HEK293 (cell line): ENCODE measurements around the gene CDK5.
A peak's percentile ranks its signal among the peaks of the same experiment; 100 is the strongest.

ENCODE experiments used
- CTCF ChIP-seq: fragments of 450-650 bp; formaldehyde crosslinking; IDR thresholded peaks from 2 replicates; pipeline ENCODE4 v1.5.1; 2016; ENCODE audit warnings: missing biosample characterization, missing genetic modification characterization
- GFI1B ChIP-seq: fragments of 450-650 bp; formaldehyde crosslinking; IDR thresholded peaks from 2 replicates; pipeline ENCODE4 v1.5.1; 2016; ENCODE audit warnings: missing biosample characterization, missing genetic modification characterization
- KLF7 ChIP-seq: fragments of 450-650 bp; formaldehyde crosslinking; IDR thresholded peaks from 2 replicates; pipeline ENCODE4 v1.5.1; 2016; ENCODE audit warnings: missing biosample characterization, missing genetic modification characterization, borderline replicate concordance
- KLF9 ChIP-seq: fragments of 450-650 bp; formaldehyde crosslinking; IDR thresholded peaks from 2 replicates; pipeline ENCODE4 v1.5.1; 2016; ENCODE audit warnings: missing biosample characterization, missing genetic modification characterization, low read depth
- PRDM4 ChIP-seq: fragments of 450-650 bp; formaldehyde crosslinking; IDR thresholded peaks from 2 replicates; pipeline ENCODE4 v1.5.1; 2017; ENCODE audit warnings: missing biosample characterization, missing genetic modification characterization
- TCF7L2 ChIP-seq: IDR thresholded peaks from 2 replicates; pipeline ENCODE4 v1.6.1; 2011; ENCODE audit warnings: low read depth, mild to moderate bottlenecking, inconsistent platforms, low read length, moderate library complexity, borderline replicate concordance
- TRIM28 ChIP-seq: IDR thresholded peaks from 2 replicates; pipeline ENCODE4 v1.6.1; 2011; ENCODE audit warnings: low read length, control low read depth, borderline replicate concordance
- YY1 ChIP-seq: fragments of 450-650 bp; formaldehyde crosslinking; IDR thresholded peaks from 2 replicates; pipeline ENCODE4 v1.5.1; 2018; ENCODE audit warnings: missing biosample characterization, missing genetic modification characterization
- YY2 ChIP-seq: fragments of 450-650 bp; formaldehyde crosslinking; IDR thresholded peaks from 2 replicates; pipeline ENCODE4 v1.5.1; 2016; ENCODE audit warnings: missing biosample characterization, missing genetic modification characterization
- ZBTB7A ChIP-seq: fragments of 450-650 bp; formaldehyde crosslinking; IDR thresholded peaks from 2 replicates; pipeline ENCODE4 v1.5.1; 2016; ENCODE audit warnings: low read depth, missing biosample characterization, missing genetic modification characterization
- ZFP3 ChIP-seq: fragments of 450-650 bp; formaldehyde crosslinking; IDR thresholded peaks from 2 replicates; pipeline ENCODE4 v1.5.1; 2016; ENCODE audit warnings: low read depth, missing biosample characterization, missing genetic modification characterization
- ZNF10 ChIP-seq: fragments of 450-650 bp; formaldehyde crosslinking; IDR thresholded peaks from 2 replicates; pipeline ENCODE4 v1.5.1; 2017; ENCODE audit warnings: missing biosample characterization, missing genetic modification characterization
- ZNF155 ChIP-seq: fragments of 450-650 bp; formaldehyde crosslinking; IDR thresholded peaks from 2 replicates; pipeline ENCODE4 v1.5.1; 2016; ENCODE audit warnings: missing biosample characterization, missing genetic modification characterization
- ZNF157 ChIP-seq: fragments of 450-650 bp; formaldehyde crosslinking; IDR thresholded peaks from 2 replicates; pipeline ENCODE4 v1.5.1; 2016; ENCODE audit warnings: missing biosample characterization, missing genetic modification characterization
- ZNF169 ChIP-seq: fragments of 450-650 bp; formaldehyde crosslinking; IDR thresholded peaks from 2 replicates; pipeline ENCODE4 v1.5.1; 2016; ENCODE audit warnings: missing biosample characterization, missing genetic modification characterization
- ZNF175 ChIP-seq: fragments of 450-650 bp; formaldehyde crosslinking; IDR thresholded peaks from 2 replicates; pipeline ENCODE4 v1.5.1; 2016; ENCODE audit warnings: missing biosample characterization, missing genetic modification characterization
- ZNF24 ChIP-seq: fragments of 450-650 bp; formaldehyde crosslinking; IDR thresholded peaks from 2 replicates; pipeline ENCODE4 v1.5.1; 2016; ENCODE audit warnings: missing biosample characterization, missing genetic modification characterization
- ZNF302 ChIP-seq: fragments of 450-650 bp; formaldehyde crosslinking; IDR thresholded peaks from 2 replicates; pipeline ENCODE4 v1.5.1; 2016; ENCODE audit warnings: missing biosample characterization, missing genetic modification characterization, low read depth
- ZNF48 ChIP-seq: fragments of 450-650 bp; formaldehyde crosslinking; IDR thresholded peaks from 2 replicates; pipeline ENCODE4 v1.5.1; 2016; ENCODE audit warnings: missing biosample characterization, missing genetic modification characterization
- ZNF521 ChIP-seq: fragments of 450-650 bp; formaldehyde crosslinking; IDR thresholded peaks from 2 replicates; pipeline ENCODE4 v1.5.1; 2017; ENCODE audit warnings: missing biosample characterization, mild to moderate bottlenecking, missing genetic modification characterization
- ZNF530 ChIP-seq: fragments of 450-650 bp; formaldehyde crosslinking; IDR thresholded peaks from 2 replicates; pipeline ENCODE4 v1.5.1; 2016; ENCODE audit warnings: low read depth, missing biosample characterization, missing genetic modification characterization
- ZNF549 ChIP-seq: fragments of 450-650 bp; IDR thresholded peaks from 2 replicates; pipeline ENCODE4 v1.5.1; 2018; ENCODE audit warnings: missing biosample characterization, missing genetic modification characterization, mild to moderate bottlenecking, inconsistent platforms, moderate library complexity
- ZNF555 ChIP-seq: fragments of 450-650 bp; formaldehyde crosslinking; conservative IDR thresholded peaks from 2 replicates; pipeline ENCODE4 v1.5.1; 2017; ENCODE audit warnings: missing biosample characterization, mild to moderate bottlenecking, missing genetic modification characterization, inconsistent platforms
- ZNF580 ChIP-seq: fragments of 450-650 bp; formaldehyde crosslinking; IDR thresholded peaks from 2 replicates; pipeline ENCODE4 v1.5.1; 2016; ENCODE audit warnings: missing biosample characterization, missing genetic modification characterization
- ZNF610 ChIP-seq: fragments of 450-650 bp; formaldehyde crosslinking; IDR thresholded peaks from 2 replicates; pipeline ENCODE4 v1.5.1; 2016; ENCODE audit warnings: missing biosample characterization, missing genetic modification characterization, borderline replicate concordance
- ZNF626 ChIP-seq: fragments of 450-650 bp; sonication (Bioruptor Pico); formaldehyde crosslinking; IDR thresholded peaks from 2 replicates; pipeline ENCODE4 v1.5.1; 2018; ENCODE audit warnings: missing biosample characterization, missing genetic modification characterization, inconsistent platforms
- ZNF704 ChIP-seq: fragments of 450-650 bp; formaldehyde crosslinking; IDR thresholded peaks from 2 replicates; pipeline ENCODE4 v1.5.1; 2016; ENCODE audit warnings: missing biosample characterization, missing genetic modification characterization
- ZSCAN16 ChIP-seq: fragments of 450-650 bp; formaldehyde crosslinking; IDR thresholded peaks from 2 replicates; pipeline ENCODE4 v1.5.1; 2016; ENCODE audit warnings: missing biosample characterization, missing genetic modification characterization
- TF ChIP-seq, protein P1 (sequence below): fragments of 450-650 bp; formaldehyde crosslinking; IDR thresholded peaks from 2 replicates; pipeline ENCODE4 v1.5.1; 2016; ENCODE audit warnings: missing biosample characterization, missing genetic modification characterization
- TF ChIP-seq, protein P2 (sequence below): fragments of 450-650 bp; formaldehyde crosslinking; IDR thresholded peaks from 2 replicates; pipeline ENCODE4 v1.5.1; 2016; ENCODE audit warnings: missing biosample characterization, missing genetic modification characterization

The CDK5 gene

GRCh38 chr7:151087245-151088018 lies 29.7 kb upstream of the CDK5 start (continued):
- TF ChIP-seq CTCF (tag by site-specific recombination) (peak; percentile 23; the same call in 1 of the 2 replicates), KLF9 (tag by site-specific recombination) (peak; percentile 80), ZNF549 (tag by site-specific recombination) (no peak), TRIM28 (no peak), ZNF10 (tag by site-specific recombination) (no peak), ZNF555 (tag by site-specific recombination) (no peak), ZNF157 (no peak), ZNF48 (tag by site-specific recombination) (no peak), YY2 (no peak), GFI1B (tag by site-specific recombination) (no peak), ZNF530 (tag by site-specific recombination) (no peak), YY1 (tag by site-specific recombination) (no peak), ZNF155 (tag by site-specific recombination) (no peak), TCF7L2 (no peak), ZNF175 (tag by site-specific recombination) (no peak), ZNF24 (tag by site-specific recombination) (no peak), ZNF302 (tag by site-specific recombination) (no peak), ZNF704 (tag by site-specific recombination) (no peak), PRDM4 (tag by site-specific recombination) (no peak), ZBTB7A (tag by site-specific recombination) (peak; percentile 63), ZNF580 (tag by site-specific recombination) (no peak), ZNF521 (tag by site-specific recombination) (no peak), ZFP3 (no peak), ZNF169 (tag by site-specific recombination) (no peak), ZNF610 (tag by site-specific recombination) (no peak), ZNF626 (tag by site-specific recombination) (no peak), ZSCAN16 (tag by site-specific recombination) (no peak), KLF7 (tag by site-specific recombination) (0 out of 2 replicates have a peak, but pooled peaks have one; percentile 3)
- TF ChIP-seq, protein P1, sequence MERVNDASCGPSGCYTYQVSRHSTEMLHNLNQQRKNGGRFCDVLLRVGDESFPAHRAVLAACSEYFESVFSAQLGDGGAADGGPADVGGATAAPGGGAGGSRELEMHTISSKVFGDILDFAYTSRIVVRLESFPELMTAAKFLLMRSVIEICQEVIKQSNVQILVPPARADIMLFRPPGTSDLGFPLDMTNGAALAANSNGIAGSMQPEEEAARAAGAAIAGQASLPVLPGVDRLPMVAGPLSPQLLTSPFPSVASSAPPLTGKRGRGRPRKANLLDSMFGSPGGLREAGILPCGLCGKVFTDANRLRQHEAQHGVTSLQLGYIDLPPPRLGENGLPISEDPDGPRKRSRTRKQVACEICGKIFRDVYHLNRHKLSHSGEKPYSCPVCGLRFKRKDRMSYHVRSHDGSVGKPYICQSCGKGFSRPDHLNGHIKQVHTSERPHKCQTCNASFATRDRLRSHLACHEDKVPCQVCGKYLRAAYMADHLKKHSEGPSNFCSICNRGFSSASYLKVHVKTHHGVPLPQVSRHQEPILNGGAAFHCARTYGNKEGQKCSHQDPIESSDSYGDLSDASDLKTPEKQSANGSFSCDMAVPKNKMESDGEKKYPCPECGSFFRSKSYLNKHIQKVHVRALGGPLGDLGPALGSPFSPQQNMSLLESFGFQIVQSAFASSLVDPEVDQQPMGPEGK = peak; percentile 78
- TF ChIP-seq, protein P2, sequence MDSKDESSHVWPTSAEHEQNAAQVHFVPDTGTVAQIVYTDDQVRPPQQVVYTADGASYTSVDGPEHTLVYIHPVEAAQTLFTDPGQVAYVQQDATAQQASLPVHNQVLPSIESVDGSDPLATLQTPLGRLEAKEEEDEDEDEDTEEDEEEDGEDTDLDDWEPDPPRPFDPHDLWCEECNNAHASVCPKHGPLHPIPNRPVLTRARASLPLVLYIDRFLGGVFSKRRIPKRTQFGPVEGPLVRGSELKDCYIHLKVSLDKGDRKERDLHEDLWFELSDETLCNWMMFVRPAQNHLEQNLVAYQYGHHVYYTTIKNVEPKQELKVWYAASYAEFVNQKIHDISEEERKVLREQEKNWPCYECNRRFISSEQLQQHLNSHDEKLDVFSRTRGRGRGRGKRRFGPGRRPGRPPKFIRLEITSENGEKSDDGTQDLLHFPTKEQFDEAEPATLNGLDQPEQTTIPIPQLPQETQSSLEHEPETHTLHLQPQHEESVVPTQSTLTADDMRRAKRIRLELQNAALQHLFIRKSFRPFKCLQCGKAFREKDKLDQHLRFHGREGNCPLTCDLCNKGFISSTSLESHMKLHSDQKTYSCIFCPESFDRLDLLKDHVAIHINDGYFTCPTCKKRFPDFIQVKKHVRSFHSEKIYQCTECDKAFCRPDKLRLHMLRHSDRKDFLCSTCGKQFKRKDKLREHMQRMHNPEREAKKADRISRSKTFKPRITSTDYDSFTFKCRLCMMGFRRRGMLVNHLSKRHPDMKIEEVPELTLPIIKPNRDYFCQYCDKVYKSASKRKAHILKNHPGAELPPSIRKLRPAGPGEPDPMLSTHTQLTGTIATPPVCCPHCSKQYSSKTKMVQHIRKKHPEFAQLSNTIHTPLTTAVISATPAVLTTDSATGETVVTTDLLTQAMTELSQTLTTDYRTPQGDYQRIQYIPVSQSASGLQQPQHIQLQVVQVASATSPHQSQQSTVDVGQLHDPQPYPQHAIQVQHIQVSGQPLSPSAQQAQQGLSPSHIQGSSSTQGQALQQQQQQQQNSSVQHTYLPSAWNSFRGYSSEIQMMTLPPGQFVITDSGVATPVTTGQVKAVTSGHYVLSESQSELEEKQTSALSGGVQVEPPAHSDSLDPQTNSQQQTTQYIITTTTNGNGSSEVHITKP (tag by site-specific recombination) = no peak
